B cell (primary cell): ENCODE data around the gene ITFG1. TPM values are rescaled to one million over a fixed set of nuclear protein-coding genes. Genes with fewer than 3 reads are reported as not detected.

Experiments
- ATAC-seq: fragments of 200-7000 bp; cut with Tn5 transposase; one replicate; pipeline ENCODE4 v1.10.0; 2021; ENCODE audit warnings: low read depth, mild to moderate bottlenecking, moderate number of reproducible peaks, moderate library complexity
- CTCF ChIA-PET: fragments of 350-600 bp; sonication (Branson Sonifier 250); formaldehyde crosslinking; loops from one replicate; lab custom pipeline; 2021; ENCODE audit warnings: antibody characterized with exemption, inconsistent platforms; lab: Charles Lee
- POLR2A ChIA-PET: fragments of 350-600 bp; sonication (Branson Sonifier 250); formaldehyde crosslinking; loops from one replicate; lab custom pipeline; 2021; ENCODE audit warnings: antibody characterized with exemption; lab: Charles Lee
- DNase-seq: peaks from one replicate; pipeline ENCODE4 v3.0.0; 2013
- H2AFZ ChIP-seq: 2 replicates; pipeline ENCODE4 v1.6.1; 2012; ENCODE audit warnings: mild to moderate bottlenecking, low read depth, low read length; ENCODE audit not compliant: insufficient read depth, poor library complexity, severe bottlenecking
- H3K27ac ChIP-seq, 2 donors: 1 replicate in 1 of 2; 2 replicates in 1 of 2; pipeline ENCODE4 v1.5.1; 2012 to 2013; ENCODE audit warnings: low read length in 2 of 2, mild to moderate bottlenecking in 2 of 2, moderate library complexity in 1 of 2
- H3K27me3 ChIP-seq, 4 experiments: fragments of 200-600 bp in 1 of 4; sonication (generic) in 1 of 4; replicated peaks in 1 of 4; 1 replicate in 2 of 4; 2 replicates in 2 of 4; pipeline versions ENCODE4 v1.6.1 to v1.7.0; 2013 to 2016; ENCODE audit warnings: low read length in 3 of 4, mild to moderate bottlenecking in 2 of 4, mixed read lengths in 1 of 4, moderate library complexity in 1 of 4; ENCODE audit not compliant: insufficient read depth in 4 of 4, control insufficient read depth in 3 of 4; ENCODE audit errors: control extremely low read depth in 1 of 4
- H3K36me3 ChIP-seq, 2 experiments: replicated peaks in 1 of 2; 1 replicate in 1 of 2; 2 replicates in 1 of 2; pipeline versions ENCODE4 v1.6.1 to v1.7.1; 2013; ENCODE audit warnings: low read length in 1 of 2; ENCODE audit not compliant: insufficient read depth in 2 of 2, control insufficient read depth in 1 of 2; ENCODE audit errors: control extremely low read depth in 1 of 2, extremely low read depth in 1 of 2
- H3K4me1 ChIP-seq, 2 donors: fragments of 200-600 bp in 1 of 2; sonication (generic) in 1 of 2; 1 replicate in 1 of 2; 2 replicates in 1 of 2; pipeline versions ENCODE4 v1.5.1 to v1.6.1; 2013 to 2017; ENCODE audit warnings: low read length in 2 of 2; ENCODE audit not compliant: control insufficient read depth in 2 of 2, insufficient read depth in 2 of 2
- H3K4me2 ChIP-seq: replicated peaks from 2 replicates; pipeline ENCODE3; 2012; ENCODE audit warnings: mild to moderate bottlenecking, low read depth, low read length; ENCODE audit not compliant: poor library complexity, severe bottlenecking
- H3K4me3 ChIP-seq, 5 experiments: fragments of 200-600 bp in 1 of 5; sonication (generic) in 1 of 5; 1 replicate in 3 of 5; 2 replicates in 2 of 5; pipeline versions ENCODE4 v1.5.1 to v1.7.0; 2011 to 2016; ENCODE audit warnings: low read length in 4 of 5, mild to moderate bottlenecking in 4 of 5, low read depth in 2 of 5, control low read depth in 1 of 5, moderate library complexity in 1 of 5; ENCODE audit not compliant: insufficient read depth in 1 of 5; ENCODE audit errors: control extremely low read depth in 1 of 5, extremely low read depth in 1 of 5
- H3K79me2 ChIP-seq: fragments of 200-600 bp; sonication (generic); one replicate; pipeline ENCODE4 v1.6.0; 2016; ENCODE audit warnings: low read length; ENCODE audit not compliant: control insufficient read depth, insufficient read depth
- H3K9ac ChIP-seq: fragments of 200-600 bp; sonication (generic); 2 replicates; pipeline ENCODE4 v1.6.1; 2017; ENCODE audit warnings: mild to moderate bottlenecking, low read length, moderate library complexity
- H3K9me3 ChIP-seq, 3 donors: one replicate each; pipeline versions ENCODE4 v1.6.1 to v1.7.1; 2013; ENCODE audit warnings: low read length in 2 of 3; ENCODE audit not compliant: control insufficient read depth in 2 of 3, insufficient read depth in 1 of 3; ENCODE audit errors: control extremely low read depth in 1 of 3
- H4K20me1 ChIP-seq: 2 replicates; pipeline ENCODE4 v1.6.0; 2012; ENCODE audit warnings: mild to moderate bottlenecking, low read length; ENCODE audit not compliant: insufficient read depth, control insufficient read depth, poor library complexity, severe bottlenecking
- H3K27ac Mint-ChIP-seq: one replicate; pipeline ENCODE4 v1.8.0; 2021; ENCODE audit warnings: mixed read lengths
- H3K27me3 Mint-ChIP-seq: one replicate; pipeline ENCODE4 v1.8.0; 2021; ENCODE audit warnings: mixed read lengths
- H3K4me1 Mint-ChIP-seq: one replicate; pipeline ENCODE4 v1.8.0; 2021; ENCODE audit warnings: mixed read lengths
- H3K4me3 Mint-ChIP-seq: one replicate; pipeline ENCODE4 v1.8.0; 2021; ENCODE audit warnings: mixed read lengths
- H3K9me3 Mint-ChIP-seq: one replicate; pipeline ENCODE4 v1.8.0; 2022; ENCODE audit warnings: mixed read lengths; ENCODE audit not compliant: insufficient read depth
- CTCF ChIP-seq: fragments of 200-600 bp; IDR thresholded peaks from one replicate; pipeline ENCODE4 v1.8.0; 2022; ENCODE audit warnings: antibody characterized with exemption, mild to moderate bottlenecking
- EZH2 ChIP-seq: IDR thresholded peaks from 2 replicates; pipeline ENCODE4 v1.6.1; 2012; ENCODE audit warnings: borderline replicate concordance, low read depth, mild to moderate bottlenecking, moderate library complexity, low read length; ENCODE audit not compliant: insufficient read depth, poor library complexity, severe bottlenecking
- WGBS: methylation state at CpG from one replicate; pipeline ENCODE4 v1.1.5; 2013; ENCODE audit warnings: missing lambda C conversion rate; ENCODE audit not compliant: insufficient coverage; 5-methylcytosine and 5-hydroxymethylcytosine counted together
- intact Hi-C: fragments of 100-400 bp; cut with micrococcal nuclease; formaldehyde crosslinking; loops from one replicate; pipeline ENCODE4 v1.10.0; 2022
- polyA plus RNA-seq: library from polyadenylated mRNA; depleted of rRNA; stranded (reverse); fragments of >200 nt; gene quantifications from 2 replicates; pipeline ENCODE4 v1.2.3, GENCODE V29; 2012
- total RNA-seq, 2 donors: library from RNA; stranded (reverse); fragments of 120-200 nt in 1 of 2; gene quantifications; 1 replicate in 1 of 2; 2 replicates in 1 of 2; pipeline versions ENCODE4 v1.2.3 to v1.2.4, GENCODE V29; 2013 to 2022

Gene ITFG1
- total and polyA plus RNA-seq, 2 donors (not counting 1 experiment from before 2014, with no cell fraction given): 9.7 to 40.4 TPM

- Histone ChIP-seq H3K9ac (no peak overlapping the region), H3K27ac (no peak overlapping the region), H2AFZ (no peak overlapping the region), H3K79me2 (no peaks in the 10 kb centered on the region), H3K4me1 (no peaks in the 10 kb centered on the region), H3K4me3 (no peak overlapping the region), H4K20me1 (no peaks in the 10 kb centered on the region), H3K4me2 (no peak overlapping the region), H3K27me3 (no peaks in the 10 kb centered on the region), H3K36me3 (no peaks in the 10 kb centered on the region), H3K9me3 (no peaks in the 10 kb centered on the region)
- Mint-ChIP-seq H3K27me3 (no peaks in the 10 kb centered on the region), H3K9me3 (no peaks in the 10 kb centered on the region), H3K27ac (no peak overlapping the region), H3K4me3 (no peak overlapping the region), H3K4me1 (peaks cover 2% of the 10 kb centered on the region)
- CTCF ChIA-PET: interaction anchor here (3.3 kb wide), 1 partner anchor 10 kb away, joined by 24 read pairs; the partner anchor contains the start of gene NETO2
- POLR2A ChIA-PET: no interaction called here
- ATAC-seq (no peak), DNase-seq (no peak)
- TF ChIP-seq EZH2 (no peak), CTCF (no peak)
- intact Hi-C loops: no loop called here
Observed at GRCh38 chr16:47132308-47132707, 328.6 kb downstream of the ITFG1 start.

GRCh38 chr16:47129755-47130435 is 331.0 kb downstream of the ITFG1 start:
- intact Hi-C loops: no loop called here
- H3K79me2 ChIP-seq: no peaks in the 10 kb centered on the region
- ChIA-PET POLR2A (no interaction called here), CTCF (interaction anchor here (1.3 kb wide), 1 partner anchor 12 kb away, joined by 5 read pairs; no protein-coding TSS in a partner anchor)
- Mint-ChIP-seq H3K4me1 (no peaks in the 10 kb centered on the region), H3K27ac (no peak overlapping the region), H3K9me3 (no peaks in the 10 kb centered on the region), H3K27me3 (no peaks in the 10 kb centered on the region), H3K4me3 (no peak overlapping the region)
- DNase-seq (no peak), ATAC-seq (no peak)
- H3K4me1 ChIP-seq: no peaks in the 10 kb centered on the region
- TF ChIP-seq CTCF: no peak
- no peak overlapping the region for H3K27ac ChIP-seq
- no peak overlapping the region for H3K9ac ChIP-seq
- H3K4me2 ChIP-seq: no peak overlapping the region
- H3K9me3 ChIP-seq: no peaks in the 10 kb centered on the region
- 90% methylated on average over 3 of the region's 7 CpGs for WGBS
- H2AFZ ChIP-seq: no peak overlapping the region
- no peaks in the 10 kb centered on the region for H3K27me3 ChIP-seq
- no peaks in the 10 kb centered on the region for H4K20me1 ChIP-seq
- no peak overlapping the region for H3K4me3 ChIP-seq
- H3K36me3 ChIP-seq: no peaks in the 10 kb centered on the region
